HG03342 (cell line): Measurements from ENCODE around the gene LYRM1.
"Not testable (repeated sequence)": the region's sequence is repeated elsewhere in the genome, so short reads cannot be mapped to it uniquely, and the experiment has no call there.

ENCODE experiments used
- ATAC-seq: cut with Tn5 transposase; IDR thresholded peaks from one replicate; pipeline ENCODE4 v1.9.1; 2021; ENCODE audit warnings: mild to moderate bottlenecking, moderate library complexity; ENCODE audit not compliant: unreplicated experiment

LYRM1 gene

GRCh38 chr16:20931066-20931600 is 30.6 kb downstream of the LYRM1 start:
- ATAC-seq = no peak

- no peak for ATAC-seq
These were observed 33.0 kb downstream of the LYRM1 start for GRCh38 chr16:20933589-20933988.

GRCh38 chr16:20937736-20938135 is 37.2 kb downstream of the LYRM1 start:
- ATAC-seq = no peak

- ATAC-seq = no peak
These were observed 37.9 kb downstream of the LYRM1 start for GRCh38 chr16:20938426-20938825.

- ATAC-seq = no peak
These were observed 39.0 kb downstream of the LYRM1 start for GRCh38 chr16:20939611-20940010.

GRCh38 chr16:20940871-20941635 is 40.5 kb downstream of the LYRM1 start:
- ATAC-seq = no peak

- no peak for ATAC-seq
These were observed 41.0 kb downstream of the LYRM1 start for GRCh38 chr16:20941636-20941926.

GRCh38 chr16:20942256-20942655 is 41.7 kb downstream of the LYRM1 start:
- ATAC-seq = no peak

GRCh38 chr16:20944861-20945574 is 44.4 kb downstream of the LYRM1 start:
- ATAC-seq = no peak

- ATAC-seq = not testable (repeated sequence)
These were observed 45.0 kb downstream of the LYRM1 start for GRCh38 chr16:20945575-20945875.

GRCh38 chr16:20946015-20946629 is 45.6 kb downstream of the LYRM1 start:
- ATAC-seq = no peak

GRCh38 chr16:20948444-20948843 is 47.9 kb downstream of the LYRM1 start:
- no peak for ATAC-seq

GRCh38 chr16:20949660-20950059 is 49.1 kb downstream of the LYRM1 start:
- ATAC-seq = no peak

GRCh38 chr16:20950294-20950693 is 49.7 kb downstream of the LYRM1 start:
- no peak for ATAC-seq

- no peak for ATAC-seq
These were observed 51.8 kb downstream of the LYRM1 start for GRCh38 chr16:20952139-20952920.

GRCh38 chr16:20954574-20954973 is 54.0 kb downstream of the LYRM1 start:
- no peak for ATAC-seq

- no peak for ATAC-seq
These were observed 55.7 kb downstream of the LYRM1 start for GRCh38 chr16:20956319-20956718.

GRCh38 chr16:20957153-20957552 is 56.6 kb downstream of the LYRM1 start:
- no peak for ATAC-seq

GRCh38 chr16:20960899-20961298 is 60.3 kb downstream of the LYRM1 start:
- ATAC-seq = no peak

GRCh38 chr16:20968765-20969164 is 68.2 kb downstream of the LYRM1 start:
- no peak for ATAC-seq

GRCh38 chr16:20969386-20969785 is 68.8 kb downstream of the LYRM1 start:
- no peak for ATAC-seq
